HG03060 (cell line): Measurements from ENCODE around the gene CASKIN2.
"Not testable (repeated sequence)": the region's sequence is repeated elsewhere in the genome, so short reads cannot be mapped to it uniquely, and the experiment has no call there.

Experiments used
- ATAC-seq: cut with Tn5 transposase; IDR thresholded peaks from one replicate; pipeline ENCODE4 v1.9.1; 2021; ENCODE audit warnings: low read depth, moderate number of reproducible peaks; ENCODE audit not compliant: unreplicated experiment

Gene CASKIN2

GRCh38 chr17:75521951-75522727, 6.8 kb upstream of the CASKIN2 start:
- no peak for ATAC-seq

DNA sequence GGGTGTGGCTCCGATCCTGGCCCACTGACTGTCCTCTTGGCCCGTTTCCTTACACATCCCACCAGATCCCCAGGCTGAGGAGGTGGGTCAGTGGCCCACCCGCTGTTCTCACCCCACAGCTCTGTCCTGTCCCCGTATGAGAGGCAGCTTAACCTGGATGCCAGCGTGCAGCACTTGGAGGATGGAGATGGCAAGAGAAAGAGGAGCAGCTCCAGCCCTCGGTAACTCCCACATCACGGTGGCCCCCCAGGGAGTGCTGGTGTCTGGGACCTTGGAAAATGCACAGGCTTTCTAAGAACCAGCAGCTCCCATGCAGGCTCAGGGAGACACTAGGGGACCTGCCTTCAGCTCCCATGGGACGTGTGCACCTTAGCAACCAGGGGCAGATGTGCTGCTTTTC, 6.0 kb upstream of the CASKIN2 start:
- no peak for ATAC-seq

DNA sequence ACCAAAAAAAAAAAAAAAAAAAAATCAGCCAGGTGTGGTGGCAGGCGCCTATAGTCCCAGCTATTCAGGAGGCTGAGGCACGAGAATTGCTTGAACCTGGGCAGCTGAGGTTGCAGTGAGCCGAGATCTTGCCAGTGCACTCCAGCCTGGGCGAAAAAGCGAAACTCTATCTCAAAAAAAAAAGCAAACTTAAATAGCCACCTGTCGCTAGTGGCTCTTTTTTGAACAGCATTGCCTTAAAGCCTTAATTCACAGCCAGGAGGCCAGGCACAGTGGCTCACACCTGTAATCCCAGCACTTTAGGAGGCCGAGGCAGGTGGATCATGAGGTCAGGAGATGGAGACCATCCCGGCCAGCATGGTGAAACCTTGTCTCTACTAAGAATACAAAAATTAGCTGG, 5.1 kb upstream of the CASKIN2 start:
- not testable (repeated sequence) for ATAC-seq

DNA sequence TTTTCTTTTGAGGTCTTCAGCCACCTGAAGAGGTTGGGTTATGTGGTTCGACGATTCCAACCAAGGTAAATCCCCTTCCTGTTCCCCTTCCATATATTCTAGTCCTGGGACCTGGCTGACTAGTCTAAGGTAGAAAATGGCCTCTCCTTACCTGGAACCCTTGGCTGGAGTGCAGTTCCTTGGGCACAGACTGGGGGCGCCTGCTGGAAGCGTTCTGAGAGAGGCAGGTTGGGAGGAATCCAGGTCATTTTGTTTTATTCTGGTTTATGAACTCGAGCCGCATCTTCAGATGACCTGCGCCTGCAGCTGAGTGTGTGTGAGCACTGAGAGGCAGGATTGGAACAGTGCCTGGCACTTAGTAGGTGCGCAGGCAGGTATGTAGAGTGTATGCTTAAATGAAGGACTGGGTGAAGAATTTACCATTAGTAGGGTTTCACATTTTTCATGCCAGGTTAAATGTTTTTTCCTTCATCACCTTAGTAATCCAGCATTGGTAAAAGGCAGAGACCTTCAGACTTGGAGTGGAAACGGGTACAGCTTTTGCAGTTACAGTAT, 3.7 kb upstream of the CASKIN2 start:
- ATAC-seq = no peak

GRCh38 chr17:75518201-75518600, 2.9 kb upstream of the CASKIN2 start:
- no peak for ATAC-seq

GRCh38 chr17:75517297-75517865, 2.0 kb upstream of the CASKIN2 start:
- ATAC-seq = no peak

DNA sequence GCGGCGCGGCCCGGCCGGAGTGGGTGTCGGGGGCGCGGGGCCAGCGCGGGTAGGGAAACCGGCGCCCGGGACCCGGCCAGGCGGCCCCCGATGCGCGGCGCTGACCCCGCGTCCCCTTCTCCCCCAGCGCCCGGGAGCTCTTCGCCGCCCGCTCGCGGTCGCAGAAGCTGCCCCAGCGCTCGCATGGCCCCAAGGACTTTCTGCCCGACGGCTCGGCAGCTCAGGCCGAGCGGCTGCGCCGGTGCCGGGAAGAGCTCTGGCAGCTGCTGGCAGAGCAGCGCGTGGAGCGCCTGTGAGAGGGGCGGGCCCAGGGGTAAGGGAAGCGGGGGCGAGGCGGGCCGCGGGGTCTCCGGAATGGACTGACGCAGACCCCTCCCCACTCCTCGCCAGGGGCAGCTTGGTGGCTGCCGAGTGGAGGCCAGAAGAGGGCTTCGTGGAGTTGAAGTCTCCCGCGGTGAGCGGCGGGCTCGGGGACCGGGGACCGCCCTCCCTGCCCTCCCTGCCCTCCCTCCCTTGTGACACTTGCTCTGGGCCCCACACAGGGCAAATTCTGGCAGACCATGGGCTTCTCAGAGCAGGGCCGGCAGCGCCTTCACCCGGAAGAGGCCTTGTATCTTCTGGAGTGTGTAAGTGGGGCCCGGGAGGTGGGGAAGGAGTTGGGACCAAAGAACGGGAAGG, 1.4 kb upstream of the CASKIN2 start:
- ATAC-seq = no peak

GRCh38 chr17:75516255-75516618, 900 bp upstream of the CASKIN2 start, which contains the start of gene TSEN54:
TSS of gene TSEN54 (plus strand) at chr17:75516528. CDS start at chr17:75516561, 33 bp downstream.
- no peak for ATAC-seq

- ATAC-seq = no peak
These were observed 330 bp downstream of the CASKIN2 start for GRCh38 chr17:75514919-75515495.

- no peak for ATAC-seq
These were observed 928 bp downstream of the CASKIN2 start for GRCh38 chr17:75514299-75514918.

GRCh38 chr17:75513641-75514000, 1.7 kb downstream of the CASKIN2 start:
- ATAC-seq = no peak

DNA sequence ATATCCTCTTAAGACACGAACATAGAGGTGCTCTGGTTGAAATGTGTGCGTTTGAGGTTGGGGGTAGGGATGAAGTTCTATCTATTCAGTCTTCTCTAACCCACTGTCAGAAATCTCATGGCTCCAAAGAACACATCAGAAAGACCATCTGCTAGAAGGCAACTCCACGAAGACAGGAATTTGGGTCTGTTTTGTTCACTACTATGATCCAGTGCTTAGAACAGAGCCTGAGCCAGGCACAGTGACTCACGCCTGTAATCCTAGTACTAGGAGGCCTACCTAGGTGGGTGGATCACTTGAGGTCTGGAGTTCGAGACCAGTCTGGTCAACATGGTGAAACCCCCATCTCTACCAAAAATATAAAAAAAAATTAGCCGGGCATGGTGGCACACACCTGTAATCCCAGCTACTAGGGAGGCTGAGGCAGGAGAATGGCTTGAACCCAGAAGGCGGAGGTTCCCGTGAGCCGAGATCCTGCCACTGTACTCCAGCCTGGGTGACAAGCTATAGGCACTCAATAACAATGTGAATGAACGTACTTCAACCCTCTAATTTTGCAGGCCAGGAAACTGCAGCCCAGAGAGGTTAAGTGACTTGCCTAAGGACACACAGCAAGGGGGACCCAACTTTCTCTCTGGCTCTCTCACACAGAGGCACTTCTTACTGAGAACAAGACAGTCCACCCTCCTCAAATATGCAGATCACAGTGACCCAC, 2.3 kb downstream of the CASKIN2 start:
- no peak for ATAC-seq

DNA sequence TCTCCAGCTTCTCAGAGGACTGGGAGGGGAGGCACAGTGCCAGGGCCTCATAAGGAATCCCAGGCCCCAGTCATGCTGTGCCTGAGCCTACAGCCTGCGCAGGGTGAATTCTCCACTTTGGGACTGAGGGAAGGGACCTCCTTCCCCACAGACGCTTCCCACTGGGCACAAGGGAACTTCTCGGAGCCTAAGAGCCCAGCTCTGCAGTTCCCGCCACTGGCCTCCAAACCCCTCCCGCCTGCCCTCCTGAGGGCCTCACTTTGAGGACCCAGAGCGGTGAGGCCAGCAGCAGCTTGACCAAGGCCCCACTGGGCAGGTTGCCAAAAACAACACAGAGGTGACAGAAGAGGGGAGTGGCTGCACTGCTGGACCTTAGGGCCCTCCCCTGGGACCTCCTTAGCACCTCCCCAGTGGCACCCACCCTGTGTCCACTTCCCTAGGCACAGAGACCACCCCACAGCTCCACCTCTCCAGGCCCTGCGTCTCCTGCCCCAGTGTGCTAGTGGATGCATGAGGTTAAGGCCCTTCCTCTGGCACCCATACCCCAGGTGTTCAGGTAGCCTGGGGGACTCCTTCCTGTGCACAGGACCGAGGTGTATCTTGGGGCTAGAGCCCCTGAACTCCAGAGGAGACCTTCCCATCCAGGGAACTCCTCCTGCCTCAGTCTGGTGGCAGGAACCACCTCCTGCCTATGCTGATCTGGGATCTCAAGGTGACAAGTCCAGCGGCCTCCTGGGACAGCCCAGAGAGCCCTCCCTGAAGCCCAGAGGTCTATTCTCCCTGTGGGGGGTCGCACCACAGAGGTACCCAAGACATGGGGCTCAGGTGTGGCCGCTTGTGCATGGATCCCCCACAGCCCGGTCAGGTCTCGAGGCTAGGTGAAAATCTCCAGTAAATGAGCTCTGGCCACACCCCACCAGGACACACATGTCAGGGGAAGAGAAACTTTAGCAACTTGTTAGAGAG, 3.4 kb downstream of the CASKIN2 start:
- ATAC-seq = no peak

DNA sequence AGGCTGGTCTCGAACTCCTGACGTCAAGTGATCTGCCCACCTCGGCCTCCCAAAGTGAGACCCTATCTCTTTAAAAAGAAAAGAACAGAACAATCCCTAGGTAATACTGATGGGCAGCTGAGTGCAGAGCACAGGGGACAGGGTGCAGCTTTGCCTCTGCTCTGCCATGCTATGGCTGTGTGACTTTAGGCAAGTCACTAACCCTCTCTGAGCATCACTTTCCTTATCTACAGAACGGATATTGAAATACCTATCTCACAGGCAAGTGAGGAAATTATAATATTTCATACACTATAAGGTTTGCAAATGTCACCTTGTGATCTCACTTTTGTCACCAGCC, 4.1 kb downstream of the CASKIN2 start:
- no peak for ATAC-seq

DNA sequence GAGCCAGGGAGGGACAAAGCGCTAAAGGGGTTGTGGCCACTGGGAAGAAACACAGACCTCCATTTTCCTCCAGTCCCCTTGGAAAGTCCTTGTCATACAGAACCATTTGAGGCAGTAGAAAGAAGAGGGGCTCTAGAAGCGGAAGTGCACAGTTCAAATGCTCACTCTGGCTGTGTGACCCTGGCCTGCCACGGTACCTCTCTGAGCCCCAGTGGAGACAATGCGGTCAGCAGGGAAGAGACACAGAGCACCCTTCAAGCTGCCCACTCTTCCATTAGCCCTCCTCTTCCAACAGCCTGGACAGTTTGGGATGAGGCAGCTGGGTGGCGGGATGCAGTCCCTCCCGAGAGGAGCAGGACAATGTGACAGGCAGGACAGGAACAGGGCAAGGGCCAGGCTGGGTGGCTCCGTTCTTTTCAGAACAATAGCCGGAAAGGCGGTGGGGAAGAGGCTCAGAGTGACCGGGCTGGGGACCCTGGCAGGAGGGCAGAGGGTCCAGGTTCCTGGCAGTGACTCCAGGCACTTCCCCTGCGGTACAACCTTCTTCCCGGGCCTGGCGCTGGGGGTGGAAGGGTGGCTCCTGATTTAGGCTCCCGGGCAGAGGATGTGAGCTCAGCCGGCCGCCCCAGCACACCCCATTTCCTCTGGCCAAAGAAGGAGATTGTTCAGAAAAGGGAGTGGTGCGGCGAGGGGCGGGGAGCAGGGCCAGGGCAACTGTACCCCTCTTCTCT, 5.6 kb downstream of the CASKIN2 start:
- no peak for ATAC-seq

- ATAC-seq = no peak
These were observed 6.4 kb downstream of the CASKIN2 start for GRCh38 chr17:75508931-75509361.

DNA sequence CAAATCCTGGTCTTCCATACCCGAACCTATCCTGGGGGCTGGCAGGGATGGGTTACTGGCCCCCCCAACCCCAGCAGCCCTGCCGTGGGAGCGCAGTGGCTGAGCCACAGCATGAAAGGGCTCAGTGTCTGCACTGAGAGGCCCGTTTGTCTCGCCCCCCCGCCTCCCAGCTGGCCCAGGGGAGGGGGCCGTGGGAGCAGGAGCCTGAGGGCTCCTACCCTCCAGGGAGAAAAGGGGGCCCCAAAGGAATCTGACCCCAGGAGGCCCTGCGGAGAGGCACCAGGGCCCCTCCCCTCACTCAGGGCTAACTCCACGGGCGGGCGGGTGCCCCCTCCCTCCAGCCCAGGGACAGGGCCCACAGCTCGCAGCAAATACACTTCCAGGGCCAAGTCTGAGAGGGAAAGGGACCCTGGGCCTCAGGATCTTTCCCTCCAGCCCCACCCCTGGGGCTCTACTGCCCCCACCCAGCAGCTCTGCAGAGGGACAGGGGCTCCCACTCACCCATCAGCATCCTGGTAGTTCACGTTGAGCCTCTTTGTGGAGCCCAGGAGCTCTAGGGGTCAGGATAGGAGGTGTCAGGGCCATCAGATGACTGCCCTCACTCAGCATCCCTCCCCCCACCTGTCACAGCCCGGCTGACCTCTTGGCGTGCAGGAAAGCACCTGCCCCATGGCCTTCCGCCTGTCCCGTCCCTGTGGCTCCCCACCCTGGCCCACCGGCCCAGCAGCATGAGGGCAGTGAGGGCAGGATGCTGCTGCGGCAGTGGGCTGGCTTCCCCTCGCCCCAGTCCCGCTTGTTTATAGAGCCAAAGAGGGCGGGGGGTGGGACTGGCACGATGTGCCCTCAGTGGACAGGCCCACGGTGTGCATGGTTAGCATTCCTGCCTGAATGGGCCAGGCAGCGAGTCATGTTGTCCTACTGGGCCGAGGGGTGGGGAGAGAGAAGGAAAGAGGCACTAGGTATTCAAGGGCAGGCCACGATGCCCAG, 7.3 kb downstream of the CASKIN2 start:
- ATAC-seq = no peak
